OCI-LY7 (cell line): ENCODE results near the gene GNAT2. TPM values are rescaled to one million over a fixed set of nuclear protein-coding genes. Genes with fewer than 3 reads are reported as not detected.

Source experiments
- BruUV-seq: library from RNA; stranded (reverse); fragments of 400-500 nt; replicated peaks from 2 replicates; lab custom pipeline; 2021; lab: Mats Ljungman, UMichigan
- CTCF ChIA-PET: fragments of 300-600 bp; sonication (Branson Sonifier 250); formaldehyde crosslinking; loops from one replicate; lab custom pipeline; 2022; ENCODE audit warnings: antibody characterized with exemption; ENCODE audit not compliant: unreplicated experiment; lab: Charles Lee
- POLR2A ChIA-PET: fragments of 300-600 bp; sonication (Branson Sonifier 250); formaldehyde crosslinking; loops from one replicate; lab custom pipeline; 2022; ENCODE audit warnings: antibody characterized with exemption; lab: Charles Lee
- DNase-seq: peaks from one replicate; pipeline ENCODE4 v3.0.0-alpha.2; 2015; ENCODE audit warnings: low spot score
- H2AFZ ChIP-seq: fragments of 200-600 bp; sonication (generic), shearing (Covaris generic); 2 replicates; pipeline ENCODE4 v1.6.1; 2014; ENCODE audit warnings: mild to moderate bottlenecking, antibody characterized with exemption, low read length, moderate library complexity
- H3K27ac ChIP-seq: fragments of 200-600 bp; sonication (generic); 2 replicates; pipeline ENCODE4 v1.5.1; 2014; ENCODE audit warnings: mixed run types, low read depth, mild to moderate bottlenecking, moderate library complexity, low read length, inconsistent platforms; ENCODE audit not compliant: poor library complexity, severe bottlenecking
- H3K36me3 ChIP-seq: fragments of 200-600 bp; sonication (generic); 2 replicates; pipeline ENCODE4 v1.6.1; 2014; ENCODE audit warnings: mild to moderate bottlenecking, antibody characterized with exemption, low read length, moderate library complexity, mixed read lengths; ENCODE audit not compliant: insufficient read depth
- H3K4me1 ChIP-seq: fragments of 200-600 bp; sonication (generic); 2 replicates; pipeline ENCODE4 v1.5.1; 2014; ENCODE audit warnings: mild to moderate bottlenecking, low read length; ENCODE audit not compliant: insufficient read depth, poor library complexity, severe bottlenecking
- H3K4me2 ChIP-seq: fragments of 200-600 bp; sonication (generic); 2 replicates; pipeline ENCODE4 v1.6.1; 2014; ENCODE audit warnings: mild to moderate bottlenecking, low read length
- H3K4me3 ChIP-seq: fragments of 200-600 bp; sonication (generic); 2 replicates; pipeline ENCODE4 v1.5.1; 2014; ENCODE audit warnings: mild to moderate bottlenecking, low read depth, low read length; ENCODE audit not compliant: poor library complexity, severe bottlenecking
- H3K79me2 ChIP-seq: fragments of 200-600 bp; sonication (generic); 2 replicates; pipeline ENCODE4 v1.6.1; 2016; ENCODE audit warnings: low read depth, mild to moderate bottlenecking, low read length, moderate library complexity, mixed read lengths; ENCODE audit not compliant: insufficient read depth
- H3K9me2 ChIP-seq: fragments of 200-600 bp; sonication (generic); 2 replicates; pipeline ENCODE4 v1.6.1; 2016; ENCODE audit warnings: mild to moderate bottlenecking, low read length, mixed read lengths; ENCODE audit not compliant: insufficient read depth
- H3K9me3 ChIP-seq: fragments of 200-600 bp; sonication (generic); 2 replicates; pipeline ENCODE4 v1.6.1; 2014; ENCODE audit warnings: mild to moderate bottlenecking, mixed run types, low read length, mixed read lengths
- H4K20me1 ChIP-seq: fragments of 200-600 bp; sonication (generic); 2 replicates; pipeline ENCODE4 v1.6.1; 2014; ENCODE audit warnings: mild to moderate bottlenecking, antibody characterized with exemption, low read length, moderate library complexity, mixed read lengths; ENCODE audit not compliant: insufficient read depth
- CTCF ChIP-seq: fragments of 200-600 bp; sonication (generic); conservative IDR thresholded peaks from 2 replicates; pipeline ENCODE4 v1.5.1; 2014; ENCODE audit warnings: mild to moderate bottlenecking, antibody characterized with exemption, low read length, moderate library complexity, mixed read lengths
- EZH2phosphoT487 ChIP-seq: fragments of 200-600 bp; sonication (generic); IDR thresholded peaks from 2 replicates; pipeline ENCODE4 v1.6.1; 2018; ENCODE audit warnings: low read depth, borderline replicate concordance, mild to moderate bottlenecking, mixed run types, antibody characterized with exemption, low read length, moderate library complexity, mixed read lengths
- intact Hi-C: fragments of 100-400 bp; cut with micrococcal nuclease; formaldehyde crosslinking; loops from one replicate; pipeline ENCODE4 v1.10.0; 2022; ENCODE audit not compliant: unreplicated experiment
- total RNA-seq, 2 experiments: library from RNA; depleted of rRNA in 1 of 2; stranded (reverse); fragments of >200 nt in 1 of 2; shearing (Covaris generic) in 1 of 2; gene quantifications; 2 replicates each; pipeline ENCODE4 v1.2.3, GENCODE V29; 2014 to 2022

Gene GNAT2
- total RNA-seq, 2 experiments from 2014 or later = 1.3 TPM; not detected in 1

- Histone ChIP-seq H3K9me3 (no peaks in the 10 kb centered on the region), H3K36me3 (peaks cover 36% of the 10 kb centered on the region), H3K4me1 (peaks cover 15% of the 10 kb centered on the region), H3K79me2 (no peaks in the 10 kb centered on the region), H3K4me2 (no peak overlapping the region), H2AFZ (no peak overlapping the region), H3K27ac (no peak overlapping the region), H3K9me2 (no peaks in the 10 kb centered on the region), H4K20me1 (no peaks in the 10 kb centered on the region), H3K4me3 (no peak overlapping the region)
- CTCF ChIA-PET = no interaction called here
- TF ChIP-seq EZH2phosphoT487 = no peak
- no peak for TF ChIP-seq CTCF
- DNase-seq = no peak
- no TSS peak for BruUV-seq
- intact Hi-C loops = no loop called here
- POLR2A ChIA-PET = interaction anchor here (0.9 to 1.2 kb wide), 3 partner anchors 31 to 86 kb away, joined by 3 to 5 read pairs (median 3); partner anchors contain the start of gene GNAI3
Observed at GRCh38 chr1:109632671-109633346, 13.4 kb upstream of the GNAT2 start.

- Histone ChIP-seq H2AFZ (no peak overlapping the region), H3K27ac (no peak overlapping the region), H3K4me1 (peaks cover 15% of the 10 kb centered on the region), H3K36me3 (peaks cover 44% of the 10 kb centered on the region), H3K9me3 (no peaks in the 10 kb centered on the region), H3K4me3 (no peak overlapping the region), H3K4me2 (no peak overlapping the region), H3K9me2 (no peaks in the 10 kb centered on the region), H4K20me1 (no peaks in the 10 kb centered on the region), H3K79me2 (no peaks in the 10 kb centered on the region)
- intact Hi-C loops = no loop called here
- no TSS peak for BruUV-seq
- ChIA-PET CTCF (interaction anchor here (1.7 to 1.8 kb wide), 2 partner anchors 8 to 85 kb away, joined by 6 to 8 read pairs; no protein-coding TSS in a partner anchor), POLR2A (interaction anchor here (1.2 kb wide), 1 partner anchor 85 kb away, joined by 3 read pairs; no protein-coding TSS in a partner anchor)
- DNase-seq = no peak
- no peak for TF ChIP-seq EZH2phosphoT487
- TF ChIP-seq CTCF = no peak
Observed at GRCh38 chr1:109631513-109632505, 12.4 kb upstream of the GNAT2 start.
